Neuronal stem cell (in vitro differentiated cells): ENCODE results near the gene GALNT17.

Experiments used
- DNase-seq: peaks from one replicate; pipeline ENCODE4 v3.0.0-alpha.2; 2013; ENCODE audit warnings: low spot score
- H2AFZ ChIP-seq: one replicate; pipeline ENCODE4 v1.6.1; 2013; ENCODE audit warnings: mild to moderate bottlenecking, low read length, inconsistent platforms
- H2AK5ac ChIP-seq: 2 replicates; pipeline ENCODE4 v1.6.1; 2013; ENCODE audit warnings: low read depth, mild to moderate bottlenecking, inconsistent platforms, low read length, moderate library complexity, mixed read lengths
- H2BK120ac ChIP-seq: 2 replicates; pipeline ENCODE4 v1.6.1; 2013; ENCODE audit warnings: low read depth, mild to moderate bottlenecking, inconsistent platforms, low read length, moderate library complexity, mixed read lengths
- H2BK12ac ChIP-seq: one replicate; pipeline ENCODE4 v1.6.1; 2013; ENCODE audit warnings: low read length, inconsistent platforms
- H2BK15ac ChIP-seq: 2 replicates; pipeline ENCODE4 v1.6.1; 2013; ENCODE audit warnings: mild to moderate bottlenecking, low read length, inconsistent platforms, mixed read lengths
- H2BK5ac ChIP-seq: one replicate; pipeline ENCODE4 v1.6.1; 2013; ENCODE audit warnings: inconsistent platforms, mild to moderate bottlenecking, low read length, moderate library complexity
- H3K14ac ChIP-seq: one replicate; pipeline ENCODE4 v1.6.1; 2013; ENCODE audit warnings: low read length, inconsistent platforms
- H3K18ac ChIP-seq: 2 replicates; pipeline ENCODE4 v1.6.1; 2013; ENCODE audit warnings: low read length, inconsistent platforms
- H3K23ac ChIP-seq: 2 replicates; pipeline ENCODE4 v1.6.1; 2013; ENCODE audit warnings: low read depth, mild to moderate bottlenecking, mixed read lengths, low read length, inconsistent platforms; ENCODE audit not compliant: poor library complexity
- H3K27ac ChIP-seq: replicated peaks from 3 replicates; pipeline ENCODE4 v1.5.1; 2013; ENCODE audit warnings: low read length, inconsistent platforms
- H3K27me3 ChIP-seq, 3 experiments: 2 replicates each; pipeline ENCODE4 v1.6.1; 2013; ENCODE audit warnings: low read length in 3 of 3, mild to moderate bottlenecking in 2 of 3, inconsistent platforms in 1 of 3, low read depth in 1 of 3, mixed read lengths in 1 of 3, moderate library complexity in 1 of 3; ENCODE audit not compliant: control insufficient read depth in 3 of 3, insufficient read depth in 3 of 3
- H3K36me3 ChIP-seq, 2 donors: replicated peaks in 1 of 2; 2 replicates each; pipeline ENCODE4 v1.6.1; 2013; ENCODE audit warnings: low read length in 2 of 2; ENCODE audit not compliant: control insufficient read depth in 2 of 2, insufficient read depth in 2 of 2
- H3K4ac ChIP-seq: 2 replicates; pipeline ENCODE4 v1.6.1; 2013; ENCODE audit warnings: inconsistent platforms, mild to moderate bottlenecking, low read length, moderate library complexity
- H3K4me1 ChIP-seq, 2 donors: 1 replicate in 1 of 2; 2 replicates in 1 of 2; pipeline ENCODE4 v1.6.1; 2013; ENCODE audit warnings: low read length in 2 of 2, low read depth in 1 of 2; ENCODE audit not compliant: control insufficient read depth in 2 of 2, insufficient read depth in 1 of 2
- H3K4me2 ChIP-seq: one replicate; pipeline ENCODE4 v1.6.1; 2013; ENCODE audit warnings: mild to moderate bottlenecking, low read length, inconsistent platforms; ENCODE audit not compliant: insufficient read depth, poor library complexity, severe bottlenecking
- H3K4me3 ChIP-seq, 2 donors: 2 replicates each; pipeline ENCODE4 v1.5.1; 2013; ENCODE audit warnings: low read length in 2 of 2, mild to moderate bottlenecking in 2 of 2, inconsistent platforms in 1 of 2, moderate library complexity in 1 of 2
- H3K79me1 ChIP-seq: one replicate; pipeline ENCODE4 v1.6.1; 2013; ENCODE audit warnings: low read depth, mild to moderate bottlenecking, inconsistent platforms, low read length, moderate library complexity
- H3K9ac ChIP-seq: one replicate; pipeline ENCODE4 v1.6.1; 2013; ENCODE audit warnings: mild to moderate bottlenecking, low read depth, low read length, inconsistent platforms; ENCODE audit not compliant: poor library complexity
- H3K9me3 ChIP-seq, 2 donors: replicated peaks in 1 of 2; 2 replicates each; pipeline versions ENCODE3 to v1.6.1; 2013; ENCODE audit warnings: low read length in 2 of 2, mild to moderate bottlenecking in 2 of 2, inconsistent platforms in 1 of 2, low read depth in 1 of 2, mixed read lengths in 1 of 2, moderate library complexity in 1 of 2; ENCODE audit not compliant: control insufficient read depth in 2 of 2, insufficient read depth in 1 of 2
- H4K8ac ChIP-seq: one replicate; pipeline ENCODE4 v1.6.1; 2013; ENCODE audit warnings: low read depth, mild to moderate bottlenecking, inconsistent platforms, low read length, moderate library complexity
- H4K91ac ChIP-seq: one replicate; pipeline ENCODE4 v1.6.1; 2013; ENCODE audit warnings: low read length, low read depth, mild to moderate bottlenecking, inconsistent platforms; ENCODE audit not compliant: poor library complexity
- WGBS, 2 donors: extraction: QIAGEN DNeasy Blood & Tissue Kit; methylation state at CpG; one replicate each; pipeline ENCODE4 v1.1.7; 2013; ENCODE audit warnings: missing lambda C conversion rate in 2 of 2, mixed read lengths in 1 of 2; ENCODE audit not compliant: insufficient read length in 2 of 2, insufficient replicate concordance in 1 of 2; ENCODE audit errors: extremely low coverage in 2 of 2; 5-methylcytosine and 5-hydroxymethylcytosine counted together

GALNT17 gene

GRCh38 chr7:71131256-71132126 lies 453 bp upstream of the GALNT17 start:
- Histone ChIP-seq H3K4ac (no peak overlapping the region), H4K91ac (no peak overlapping the region)

GRCh38 chr7:71132377-71133231 lies 660 bp downstream of the GALNT17 start:
- peak overlapping the region; percentile 97 for H2AFZ ChIP-seq
- peaks cover 7 to 18% of the 10 kb centered on the region in 2 donors for H3K4me1 ChIP-seq
- peaks cover 8% of the 10 kb centered on the region for H3K79me1 ChIP-seq
- H3K23ac ChIP-seq, result peak overlapping the region; percentile 87
- no peak overlapping the region for H2BK120ac ChIP-seq
- H2BK15ac ChIP-seq, result no peak overlapping the region
- no peak overlapping the region for H2AK5ac ChIP-seq
- no peak overlapping the region for H3K27ac ChIP-seq
- peak overlapping the region; percentile 83 to 94 for H3K4me3 ChIP-seq
- H3K14ac ChIP-seq, result peak overlapping the region; percentile 65
- H3K36me3 ChIP-seq, result peaks cover 0 to 13% of the 10 kb centered on the region in 2 donors
- peaks cover 0 to 3% of the 10 kb centered on the region in 2 donors for H3K9me3 ChIP-seq
- no peak overlapping the region for H3K4ac ChIP-seq
- no peak overlapping the region for H4K91ac ChIP-seq
- no peak overlapping the region for H2BK12ac ChIP-seq
- WGBS, 2 donors, result no CpG with 5 or more reads among the region's 88 CpGs
- no peak overlapping the region for H4K8ac ChIP-seq
- H2BK5ac ChIP-seq, result peak overlapping the region; percentile 88
- peaks cover 0 to 26% (median 8%) of the 10 kb centered on the region in 3 experiments for H3K27me3 ChIP-seq
- peak overlapping the region; percentile 90 for H3K4me2 ChIP-seq
- DNase-seq, result peak; percentile 40
- peak overlapping the region; percentile 94 for H3K18ac ChIP-seq
- peak overlapping the region; percentile 64 for H3K9ac ChIP-seq

More at GRCh38 chr7:71131256-71132126, 453 bp upstream of the GALNT17 start:
- Histone ChIP-seq H3K79me1 (peaks cover 5% of the 10 kb centered on the region), H3K4me3 (peak overlapping the region; percentile 83 to 94), H2BK5ac (no peak overlapping the region), H4K8ac (no peak overlapping the region), H2AFZ (peak overlapping the region; percentile 97), H2AK5ac (no peak overlapping the region), H2BK120ac (peak overlapping the region; percentile 83), H3K9ac (peak overlapping the region; percentile 72), H3K18ac (peak overlapping the region; percentile 94), H3K4me1 (peaks cover 7 to 18% of the 10 kb centered on the region in 2 donors), H3K4me2 (peak overlapping the region; percentile 90), H3K9me3 (no peaks in the 10 kb centered on the region), H3K36me3 (peaks cover 0 to 11% of the 10 kb centered on the region in 2 donors), H2BK12ac (no peak overlapping the region), H3K27ac (peak overlapping the region; percentile 72), H3K23ac (peak overlapping the region; percentile 78), H2BK15ac (peak overlapping the region; percentile 84), H3K27me3 (peaks cover 0 to 26% (median 8%) of the 10 kb centered on the region in 3 experiments), H3K14ac (peak overlapping the region; percentile 85)
- DNase-seq, result peak; percentile 79
- no CpG with 5 or more reads among the region's 113 CpGs for WGBS, 2 donors

GRCh38 chr7:71133232-71133622 lies 1.3 kb downstream of the GALNT17 start:
- no peak overlapping the region for H2BK12ac ChIP-seq
- no peak overlapping the region for H3K27ac ChIP-seq
- H3K79me1 ChIP-seq, result peaks cover 8% of the 10 kb centered on the region
- no peak overlapping the region for H3K4ac ChIP-seq
- WGBS, 2 donors, result no CpG with 5 or more reads among the region's 17 CpGs
- H3K27me3 ChIP-seq, result peaks cover 0 to 26% (median 8%) of the 10 kb centered on the region in 3 experiments
- H3K14ac ChIP-seq, result no peak overlapping the region
- peak overlapping the region; percentile 83 to 94 for H3K4me3 ChIP-seq
- peaks cover 7 to 18% of the 10 kb centered on the region in 2 donors for H3K4me1 ChIP-seq
- H2AFZ ChIP-seq, result peak overlapping the region; percentile 97
- H4K91ac ChIP-seq, result no peak overlapping the region
- peak overlapping the region; percentile 64 for H3K9ac ChIP-seq
- H3K18ac ChIP-seq, result no peak overlapping the region
- peaks cover 0 to 4% of the 10 kb centered on the region in 2 donors for H3K9me3 ChIP-seq
- H2BK15ac ChIP-seq, result no peak overlapping the region
- H2BK120ac ChIP-seq, result no peak overlapping the region
- DNase-seq, result no peak
- H3K4me2 ChIP-seq, result peak overlapping the region; percentile 90
- H3K36me3 ChIP-seq, result peaks cover 0 to 18% of the 10 kb centered on the region in 2 donors
- H2BK5ac ChIP-seq, result no peak overlapping the region
- H3K23ac ChIP-seq, result no peak overlapping the region
- no peak overlapping the region for H2AK5ac ChIP-seq
- H4K8ac ChIP-seq, result no peak overlapping the region
